A673 (cell line): ENCODE data around the gene SHOC2.

Source experiments
- EZH2 ChIP-seq: fragments of 200-600 bp; sonication (generic); IDR thresholded peaks from 2 replicates; pipeline ENCODE4 v1.6.1; 2017; ENCODE audit warnings: borderline replicate concordance, low read depth, mild to moderate bottlenecking, mixed read lengths, antibody characterized with exemption, low read length; ENCODE audit not compliant: poor library complexity, severe bottlenecking
- TF ChIP-seq, protein P1 (sequence below): fragments of 300-800, 200-600 bp; sonication (generic); conservative IDR thresholded peaks from 2 replicates; pipeline ENCODE4 v1.5.1; 2017; ENCODE audit warnings: low read depth, mild to moderate bottlenecking, antibody characterized with exemption, low read length, moderate library complexity, mixed read lengths

DNA sequence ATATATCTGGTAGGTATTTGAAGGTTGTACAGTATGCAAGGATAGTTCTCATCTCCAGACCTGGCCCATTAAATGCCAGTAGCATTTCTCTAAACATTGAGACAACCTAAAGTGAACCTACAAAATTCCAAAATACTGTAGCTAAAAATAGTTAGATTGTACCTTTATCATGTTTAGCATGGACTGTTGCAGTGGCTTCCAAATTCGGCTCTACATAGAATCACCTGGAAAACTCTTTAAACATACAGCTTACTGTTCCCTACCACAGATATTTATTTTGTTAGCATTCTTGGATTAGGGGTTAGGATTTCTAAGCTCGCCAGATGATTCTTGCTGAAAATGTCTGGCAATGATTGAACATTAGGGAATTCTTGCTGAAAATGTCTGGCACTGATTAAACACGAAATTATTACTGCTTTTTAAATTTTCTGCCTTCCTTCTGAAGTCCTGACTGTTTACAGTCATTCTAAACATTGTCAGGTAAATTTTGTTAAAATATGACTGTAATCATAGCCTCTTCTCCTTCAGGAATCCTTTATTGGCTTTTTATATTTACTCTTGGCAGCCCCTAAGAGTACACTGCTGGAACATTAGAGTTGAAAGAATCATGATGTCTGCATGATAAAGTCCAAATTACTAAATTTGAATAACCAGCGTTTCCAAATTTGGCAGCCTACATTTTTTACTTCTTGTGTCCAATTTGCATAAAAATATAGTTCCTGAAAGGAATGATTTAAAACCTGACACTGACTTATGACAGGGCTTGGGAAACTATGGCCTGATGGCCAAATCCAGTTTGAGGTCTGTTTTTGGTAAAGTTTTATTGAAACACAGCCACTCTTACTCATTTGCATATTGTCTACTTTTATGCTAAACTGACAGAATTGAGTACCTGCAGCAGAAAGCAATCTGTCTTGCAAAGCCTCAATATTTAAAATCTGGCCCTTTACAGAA is 40.3 kb downstream of the SHOC2 start:
- TF ChIP-seq, protein P1, sequence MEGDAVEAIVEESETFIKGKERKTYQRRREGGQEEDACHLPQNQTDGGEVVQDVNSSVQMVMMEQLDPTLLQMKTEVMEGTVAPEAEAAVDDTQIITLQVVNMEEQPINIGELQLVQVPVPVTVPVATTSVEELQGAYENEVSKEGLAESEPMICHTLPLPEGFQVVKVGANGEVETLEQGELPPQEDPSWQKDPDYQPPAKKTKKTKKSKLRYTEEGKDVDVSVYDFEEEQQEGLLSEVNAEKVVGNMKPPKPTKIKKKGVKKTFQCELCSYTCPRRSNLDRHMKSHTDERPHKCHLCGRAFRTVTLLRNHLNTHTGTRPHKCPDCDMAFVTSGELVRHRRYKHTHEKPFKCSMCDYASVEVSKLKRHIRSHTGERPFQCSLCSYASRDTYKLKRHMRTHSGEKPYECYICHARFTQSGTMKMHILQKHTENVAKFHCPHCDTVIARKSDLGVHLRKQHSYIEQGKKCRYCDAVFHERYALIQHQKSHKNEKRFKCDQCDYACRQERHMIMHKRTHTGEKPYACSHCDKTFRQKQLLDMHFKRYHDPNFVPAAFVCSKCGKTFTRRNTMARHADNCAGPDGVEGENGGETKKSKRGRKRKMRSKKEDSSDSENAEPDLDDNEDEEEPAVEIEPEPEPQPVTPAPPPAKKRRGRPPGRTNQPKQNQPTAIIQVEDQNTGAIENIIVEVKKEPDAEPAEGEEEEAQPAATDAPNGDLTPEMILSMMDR = no peak
- TF ChIP-seq EZH2 = no peak
